ENCODE data around the gene SMCO3.
A peak's percentile ranks its signal among the peaks of the same experiment; 100 is the strongest.

The SMCO3 gene

GRCh38 chr12:14825256-14825655 is 11.3 kb upstream of the SMCO3 start:
- TF ChIP-seq CREB1 (IDR thresholded peaks at IDR 0.05; ENCODE audit: low read depth) (no peak), NFIC (IDR thresholded peaks at IDR 0.05) (no peak), EGR1 (IDR thresholded peaks at IDR 0.05) (no peak), ZBTB7A (IDR thresholded peaks at IDR 0.05; ENCODE audit: low read depth) (no peak), EP300 (IDR thresholded peaks at IDR 0.05; ENCODE audit: borderline replicate concordance) (no peak)

GRCh38 chr12:14824012-14824634 is 10.1 kb upstream of the SMCO3 start:
- TF ChIP-seq FOXM1 (IDR thresholded peaks at IDR 0.05; ENCODE audit: borderline replicate concordance, low read depth) (no peak), EP300 (IDR thresholded peaks at IDR 0.05; ENCODE audit: borderline replicate concordance) (no peak), CREB1 (IDR thresholded peaks at IDR 0.05; ENCODE audit: low read depth) (no peak), ZBTB7A (IDR thresholded peaks at IDR 0.05; ENCODE audit: low read depth) (no peak), RAD21 (IDR thresholded peaks at IDR 0.05; ENCODE audit: low read depth) (no peak), TAF1 (IDR thresholded peaks at IDR 0.05; ENCODE audit: low read depth) (no peak), CEBPB (IDR thresholded peaks at IDR 0.05) (no peak), NFIC (IDR thresholded peaks at IDR 0.05) (no peak), TEAD4 (IDR thresholded peaks at IDR 0.05) (no peak), REST (IDR thresholded peaks at IDR 0.05; ENCODE audit: low read depth) (no peak), USF1 (IDR thresholded peaks at IDR 0.05) (no peak), EGR1 (IDR thresholded peaks at IDR 0.05) (no peak), TCF12 (IDR thresholded peaks at IDR 0.05; ENCODE audit: low read depth) (no peak), YY1 (IDR thresholded peaks at IDR 0.05; ENCODE audit: low read depth) (no peak)
- TF ChIP-seq, protein P1, sequence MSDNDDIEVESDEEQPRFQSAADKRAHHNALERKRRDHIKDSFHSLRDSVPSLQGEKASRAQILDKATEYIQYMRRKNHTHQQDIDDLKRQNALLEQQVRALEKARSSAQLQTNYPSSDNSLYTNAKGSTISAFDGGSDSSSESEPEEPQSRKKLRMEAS (IDR thresholded peaks at IDR 0.05): no peak

GRCh38 chr12:14811486-14811885 is 2.5 kb downstream of the SMCO3 start:
- no peak for TF ChIP-seq EGR1 (IDR thresholded peaks at IDR 0.05)
- no peak for TF ChIP-seq NFIC (IDR thresholded peaks at IDR 0.05)
- no peak for TF ChIP-seq ZBTB7A (IDR thresholded peaks at IDR 0.05; ENCODE audit: low read depth)
- TF ChIP-seq CREB1 (IDR thresholded peaks at IDR 0.05; ENCODE audit: low read depth): no peak
- TF ChIP-seq RAD21 (IDR thresholded peaks at IDR 0.05; ENCODE audit: low read depth): no peak
- TF ChIP-seq TCF12 (IDR thresholded peaks at IDR 0.05; ENCODE audit: low read depth): no peak
- TF ChIP-seq EP300 (IDR thresholded peaks at IDR 0.05; ENCODE audit: borderline replicate concordance): no peak
- TF ChIP-seq, protein P1 (IDR thresholded peaks at IDR 0.05): no peak
- TF ChIP-seq REST (IDR thresholded peaks at IDR 0.05; ENCODE audit: low read depth): no peak
- no peak for TF ChIP-seq USF1 (IDR thresholded peaks at IDR 0.05)
- no peak for TF ChIP-seq YY1 (IDR thresholded peaks at IDR 0.05; ENCODE audit: low read depth)

- TF ChIP-seq RAD21 (IDR thresholded peaks at IDR 0.05; ENCODE audit: low read depth) (peak; percentile 59), FOXM1 (IDR thresholded peaks at IDR 0.05; ENCODE audit: borderline replicate concordance, low read depth) (no peak), NFIC (IDR thresholded peaks at IDR 0.05) (no peak)
Measured at GRCh38 chr12:14810953-14811483, 3.0 kb downstream of the SMCO3 start.

GRCh38 chr12:14810167-14810952 is 3.6 kb downstream of the SMCO3 start:
- TF ChIP-seq, protein P1 (IDR thresholded peaks at IDR 0.05): no peak
- TF ChIP-seq NFIC (IDR thresholded peaks at IDR 0.05): no peak
- TF ChIP-seq ZBTB7A (IDR thresholded peaks at IDR 0.05; ENCODE audit: low read depth): no peak
- no peak for TF ChIP-seq CREB1 (IDR thresholded peaks at IDR 0.05; ENCODE audit: low read depth)
- TF ChIP-seq TAF1 (IDR thresholded peaks at IDR 0.05; ENCODE audit: low read depth): no peak
- no peak for TF ChIP-seq USF1 (IDR thresholded peaks at IDR 0.05)
- TF ChIP-seq REST (IDR thresholded peaks at IDR 0.05; ENCODE audit: low read depth): no peak
- TF ChIP-seq CEBPB (IDR thresholded peaks at IDR 0.05): no peak
- no peak for TF ChIP-seq RAD21 (IDR thresholded peaks at IDR 0.05; ENCODE audit: low read depth)
- no peak for TF ChIP-seq EGR1 (IDR thresholded peaks at IDR 0.05)
- TF ChIP-seq TEAD4 (IDR thresholded peaks at IDR 0.05): no peak
- TF ChIP-seq EP300 (IDR thresholded peaks at IDR 0.05; ENCODE audit: borderline replicate concordance): no peak

Measured in Ishikawa (cell line).